GM18517 (cell line): ENCODE measurements around the gene ATXN7L3.
"Not testable (repeated sequence)": the region's sequence is repeated elsewhere in the genome, so short reads cannot be mapped to it uniquely, and the experiment has no call there.

Source experiments
- ATAC-seq: cut with Tn5 transposase; IDR thresholded peaks from one replicate; pipeline ENCODE4 v1.9.1; 2021; ENCODE audit warnings: mild to moderate bottlenecking, moderate library complexity; ENCODE audit not compliant: unreplicated experiment

Gene ATXN7L3

GRCh38 chr17:44199553-44200477, at the start of gene ATXN7L3:
ATXN7L3 (minus strand) TSS chr17:44199884; CDS start chr17:44198070, 1,814 bp downstream.
- ATAC-seq: peak; percentile 52

GRCh38 chr17:44247876-44248736, 48.4 kb upstream of the ATXN7L3 start:
- no peak for ATAC-seq

- no peak for ATAC-seq
These were observed 47.8 kb upstream of the ATXN7L3 start for GRCh38 chr17:44247440-44247841.

- no peak for ATAC-seq
These were observed 41.5 kb upstream of the ATXN7L3 start for GRCh38 chr17:44241106-44241624.

- not testable (repeated sequence) for ATAC-seq
These were observed 38.2 kb upstream of the ATXN7L3 start for GRCh38 chr17:44237886-44238285.

- ATAC-seq: no peak
These were observed 36.8 kb upstream of the ATXN7L3 start for GRCh38 chr17:44236444-44236991.

- no peak for ATAC-seq
These were observed 35.9 kb upstream of the ATXN7L3 start for GRCh38 chr17:44235583-44235936.

- no peak for ATAC-seq
These were observed 33.9 kb upstream of the ATXN7L3 start for GRCh38 chr17:44233582-44233981.

GRCh38 chr17:44232061-44232460, 32.4 kb upstream of the ATXN7L3 start:
- no peak for ATAC-seq

GRCh38 chr17:44230140-44230539, 30.5 kb upstream of the ATXN7L3 start:
- no peak for ATAC-seq

- ATAC-seq: no peak
These were observed 29.4 kb upstream of the ATXN7L3 start for GRCh38 chr17:44229090-44229489.

- ATAC-seq: no peak
These were observed 23.9 kb upstream of the ATXN7L3 start for GRCh38 chr17:44223541-44224071.

- ATAC-seq: no peak
These were observed 22.6 kb upstream of the ATXN7L3 start for GRCh38 chr17:44222112-44222869.

GRCh38 chr17:44221862-44222111, 22.1 kb upstream of the ATXN7L3 start:
- no peak for ATAC-seq

GRCh38 chr17:44221084-44221861, 21.6 kb upstream of the ATXN7L3 start:
- ATAC-seq: no peak

- no peak for ATAC-seq
These were observed 20.8 kb upstream of the ATXN7L3 start for GRCh38 chr17:44220213-44221083.

GRCh38 chr17:44219616-44220212, 20.0 kb upstream of the ATXN7L3 start, which contains the start of gene UBTF:
UBTF (minus strand) TSS chr17:44219675; CDS start chr17:44218229, 1,446 bp downstream.
- no peak for ATAC-seq

- no peak for ATAC-seq
These were observed 19.5 kb upstream of the ATXN7L3 start for GRCh38 chr17:44219108-44219615.
